B cell (primary cell): ENCODE results near the gene MINPP1.

Source experiments
- EZH2 ChIP-seq: IDR thresholded peaks from 2 replicates; pipeline ENCODE4 v1.6.1; 2012; ENCODE audit warnings: borderline replicate concordance, low read depth, mild to moderate bottlenecking, moderate library complexity, low read length; ENCODE audit not compliant: insufficient read depth, poor library complexity, severe bottlenecking
- TF ChIP-seq, protein P1 (sequence below): fragments of 200-600 bp; IDR thresholded peaks from one replicate; pipeline ENCODE4 v1.8.0; 2022; ENCODE audit warnings: antibody characterized with exemption, mild to moderate bottlenecking

DNA sequence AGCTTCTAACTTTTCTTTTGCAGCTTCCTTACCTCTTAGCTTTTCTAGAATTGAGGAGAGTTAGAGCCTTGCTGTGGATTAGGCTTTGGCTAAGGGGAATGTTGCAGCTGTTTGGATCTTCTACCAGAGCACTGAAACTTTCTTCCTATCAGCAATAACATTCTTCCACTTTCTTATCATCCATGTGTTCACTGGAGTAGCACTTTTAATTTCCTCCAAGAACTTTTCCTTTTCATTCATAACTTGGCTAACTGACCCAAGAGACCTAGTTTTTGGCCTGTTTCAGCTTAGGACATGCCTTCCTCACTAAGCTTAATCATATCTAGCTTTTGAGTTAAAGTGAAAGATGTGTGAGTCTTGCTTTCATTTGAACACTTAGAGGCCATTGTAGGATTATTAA, 19.6 kb downstream of the MINPP1 start:
- no peak for TF ChIP-seq EZH2
- TF ChIP-seq, protein P1, sequence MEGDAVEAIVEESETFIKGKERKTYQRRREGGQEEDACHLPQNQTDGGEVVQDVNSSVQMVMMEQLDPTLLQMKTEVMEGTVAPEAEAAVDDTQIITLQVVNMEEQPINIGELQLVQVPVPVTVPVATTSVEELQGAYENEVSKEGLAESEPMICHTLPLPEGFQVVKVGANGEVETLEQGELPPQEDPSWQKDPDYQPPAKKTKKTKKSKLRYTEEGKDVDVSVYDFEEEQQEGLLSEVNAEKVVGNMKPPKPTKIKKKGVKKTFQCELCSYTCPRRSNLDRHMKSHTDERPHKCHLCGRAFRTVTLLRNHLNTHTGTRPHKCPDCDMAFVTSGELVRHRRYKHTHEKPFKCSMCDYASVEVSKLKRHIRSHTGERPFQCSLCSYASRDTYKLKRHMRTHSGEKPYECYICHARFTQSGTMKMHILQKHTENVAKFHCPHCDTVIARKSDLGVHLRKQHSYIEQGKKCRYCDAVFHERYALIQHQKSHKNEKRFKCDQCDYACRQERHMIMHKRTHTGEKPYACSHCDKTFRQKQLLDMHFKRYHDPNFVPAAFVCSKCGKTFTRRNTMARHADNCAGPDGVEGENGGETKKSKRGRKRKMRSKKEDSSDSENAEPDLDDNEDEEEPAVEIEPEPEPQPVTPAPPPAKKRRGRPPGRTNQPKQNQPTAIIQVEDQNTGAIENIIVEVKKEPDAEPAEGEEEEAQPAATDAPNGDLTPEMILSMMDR = no peak
